Neural cell (in vitro differentiated cells): ENCODE measurements around the gene AMIGO1. TPM values are rescaled to one million over a fixed set of nuclear protein-coding genes. Genes with fewer than 3 reads are reported as not detected.

Experiments
- H2AFZ ChIP-seq: fragments of 200-600, 300-800 bp; sonication (generic), shearing (Covaris generic); 2 replicates; pipeline ENCODE4 v1.6.0; 2014; ENCODE audit warnings: low read depth, mild to moderate bottlenecking, antibody characterized with exemption, low read length, moderate library complexity
- H3F3A ChIP-seq: fragments of 200-600 bp; shearing (Covaris generic); 2 replicates; pipeline ENCODE4 v1.6.1; 2016; ENCODE audit warnings: mild to moderate bottlenecking, moderate library complexity, mixed read lengths, antibody characterized with exemption, low read length; ENCODE audit not compliant: insufficient read depth, poor library complexity, severe bottlenecking
- H3K27ac ChIP-seq: fragments of 200-600, 300-800 bp; sonication (generic), shearing (Covaris generic); 2 replicates; pipeline ENCODE4 v1.5.1; 2014; ENCODE audit warnings: mild to moderate bottlenecking, low read length, moderate library complexity
- H3K27me3 ChIP-seq: fragments of 300-800, 200-600 bp; sonication (generic), shearing (Covaris generic); 2 replicates; pipeline ENCODE4 v1.6.0; 2014; ENCODE audit warnings: mild to moderate bottlenecking, low read depth, low read length, moderate library complexity; ENCODE audit not compliant: insufficient read depth
- H3K36me3 ChIP-seq: fragments of 300-800, 200-600 bp; sonication (generic), shearing (Covaris generic); 2 replicates; pipeline ENCODE4 v1.5.1; 2014; ENCODE audit warnings: mild to moderate bottlenecking, antibody characterized with exemption, low read length, moderate library complexity; ENCODE audit not compliant: insufficient read depth
- H3K4me2 ChIP-seq: fragments of 300-800, 200-600 bp; sonication (generic), shearing (Covaris generic); 2 replicates; pipeline ENCODE4 v1.6.0; 2014; ENCODE audit warnings: mild to moderate bottlenecking, low read length
- H3K4me3 ChIP-seq: fragments of 300-800, 200-600 bp; sonication (generic), shearing (Covaris generic); 2 replicates; pipeline ENCODE4 v1.5.1; 2014; ENCODE audit warnings: mild to moderate bottlenecking, low read length, moderate library complexity
- H3K79me2 ChIP-seq: fragments of 200-600 bp; shearing (Covaris generic); replicated peaks from 2 replicates; pipeline ENCODE4 v1.6.0; 2014; ENCODE audit warnings: mild to moderate bottlenecking, low read length, moderate library complexity; ENCODE audit not compliant: insufficient read depth
- H3K9ac ChIP-seq: fragments of 300-800, 200-600 bp; sonication (generic), shearing (Covaris generic); 2 replicates; pipeline ENCODE4 v1.6.1; 2016; ENCODE audit warnings: mild to moderate bottlenecking, low read length, mixed read lengths
- H3K9me2 ChIP-seq: fragments of 200-600 bp; shearing (Covaris generic); 2 replicates; pipeline ENCODE4 v1.6.1; 2016; ENCODE audit warnings: mild to moderate bottlenecking, low read length, mixed read lengths; ENCODE audit not compliant: insufficient read depth
- H3K9me3 ChIP-seq: fragments of 200-600, 300-800 bp; sonication (generic), shearing (Covaris generic); 2 replicates; pipeline ENCODE4 v1.6.1; 2016; ENCODE audit warnings: mild to moderate bottlenecking, mixed run types, low read length, moderate library complexity, mixed read lengths
- H4K20me1 ChIP-seq: fragments of 200-600 bp; shearing (Covaris generic); 2 replicates; pipeline ENCODE4 v1.6.1; 2016; ENCODE audit warnings: mild to moderate bottlenecking, mixed run types; ENCODE audit not compliant: insufficient read depth
- EP300 ChIP-seq: fragments of 450-650 bp; conservative IDR thresholded peaks from 2 replicates; pipeline ENCODE4 v1.6.1; 2014; ENCODE audit warnings: antibody characterized with exemption, mild to moderate bottlenecking, moderate library complexity; ENCODE audit not compliant: poor library complexity, severe bottlenecking
- EZH2 ChIP-seq: fragments of 200-600, 300-800 bp; shearing (Covaris generic), sonication (generic); IDR thresholded peaks from 2 replicates; pipeline ENCODE4 v1.6.1; 2014; ENCODE audit warnings: antibody characterized with exemption, low read length, borderline replicate concordance, mild to moderate bottlenecking; ENCODE audit not compliant: insufficient read depth, poor library complexity, severe bottlenecking
- MXI1 ChIP-seq: fragments of 450-650 bp; conservative IDR thresholded peaks from 2 replicates; pipeline ENCODE4 v1.6.1; 2014; ENCODE audit warnings: antibody characterized with exemption, mild to moderate bottlenecking; ENCODE audit not compliant: poor library complexity, severe bottlenecking
- POLR2AphosphoS5 ChIP-seq: IDR thresholded peaks from 2 replicates; pipeline ENCODE4 v1.6.1; 2012
- RAD21 ChIP-seq: fragments of 450-650 bp; conservative IDR thresholded peaks from 2 replicates; pipeline ENCODE4 v1.6.1; 2014; ENCODE audit warnings: antibody characterized with exemption, mild to moderate bottlenecking, moderate library complexity
- SMC3 ChIP-seq: fragments of 450-650 bp; conservative IDR thresholded peaks from 2 replicates; pipeline ENCODE4 v1.6.1; 2014; ENCODE audit warnings: antibody characterized with exemption, mild to moderate bottlenecking, moderate library complexity; ENCODE audit not compliant: poor library complexity
- TAF1 ChIP-seq: IDR thresholded peaks from 2 replicates; pipeline ENCODE4 v1.6.1; 2012; ENCODE audit warnings: low read depth
- polyA plus RNA-seq: library from polyadenylated mRNA; depleted of rRNA; stranded (reverse); fragments of >200 nt; gene quantifications from 2 replicates; pipeline ENCODE4 v1.2.3, GENCODE V29; 2014
- TF ChIP-seq, protein P1 (sequence below): fragments of 450-650 bp; IDR thresholded peaks from 2 replicates; pipeline ENCODE4 v1.5.1; 2014; ENCODE audit warnings: antibody characterized with exemption, mild to moderate bottlenecking, moderate library complexity; ENCODE audit not compliant: poor library complexity, severe bottlenecking
- TF ChIP-seq, protein P2 (sequence below): IDR thresholded peaks from 2 replicates; pipeline ENCODE4 v1.6.1; 2012; ENCODE audit warnings: borderline replicate concordance

The AMIGO1 gene
- polyA plus RNA-seq, 1 donor from 2014 or later: 12.6 TPM

DNA sequence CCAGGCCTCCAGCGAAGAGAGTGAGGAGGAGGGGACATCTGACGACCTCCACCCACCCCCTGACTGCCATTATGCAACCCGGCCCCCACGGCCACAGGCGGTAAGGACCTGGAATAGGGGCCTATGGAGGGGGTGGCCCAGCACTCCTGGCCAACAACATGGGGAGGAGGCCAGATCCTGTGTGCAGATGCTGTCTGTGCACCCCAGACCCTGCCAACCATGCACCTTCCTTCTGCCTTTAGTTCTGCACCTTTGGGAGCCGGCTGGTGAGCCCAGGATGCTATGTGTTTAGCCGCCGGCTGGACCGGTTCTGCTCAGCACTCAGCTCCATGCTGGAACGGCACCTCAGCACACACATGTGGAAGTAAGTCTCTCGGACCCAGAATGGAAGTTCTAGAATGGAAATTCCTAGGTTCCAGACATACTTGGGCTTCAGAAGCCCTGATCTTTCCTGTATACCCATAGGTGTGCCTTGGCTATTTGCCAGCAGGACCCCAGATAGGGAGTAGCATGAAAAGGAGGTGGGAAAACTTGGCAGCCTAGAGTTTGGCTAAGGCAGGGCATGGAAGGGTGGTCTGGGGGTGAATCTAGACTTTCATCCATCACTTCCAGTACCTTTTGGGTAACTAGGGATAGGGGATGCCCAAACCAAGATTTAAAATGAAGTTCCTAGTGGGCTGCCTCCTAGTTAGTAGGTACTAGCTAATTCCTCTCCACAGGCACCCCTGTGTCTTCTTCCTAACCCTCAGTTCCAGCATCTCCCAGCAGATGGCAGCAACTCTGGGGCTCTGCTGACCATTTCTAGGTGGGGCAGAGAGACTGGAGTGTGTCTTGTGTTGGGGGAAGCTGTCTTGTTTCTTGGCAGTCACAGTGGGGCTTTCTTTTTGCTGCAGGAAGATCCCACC, 19.2 kb downstream of the AMIGO1 start:
- H3K9me3 ChIP-seq: no peaks in the 10 kb centered on the region
- H2AFZ ChIP-seq: no peak overlapping the region
- H3K4me2 ChIP-seq: no peak overlapping the region
- no peaks in the 10 kb centered on the region for H4K20me1 ChIP-seq
- no peaks in the 10 kb centered on the region for H3K36me3 ChIP-seq
- H3K27me3 ChIP-seq: no peaks in the 10 kb centered on the region
- no peaks in the 10 kb centered on the region for H3F3A ChIP-seq
- no peaks in the 10 kb centered on the region for H3K9me2 ChIP-seq
- TF ChIP-seq SMC3 (peak; percentile 80), RAD21 (peak; percentile 68), EP300 (no peak), POLR2AphosphoS5 (no peak), MXI1 (no peak), EZH2 (no peak), TAF1 (no peak)
- TF ChIP-seq, protein P1, sequence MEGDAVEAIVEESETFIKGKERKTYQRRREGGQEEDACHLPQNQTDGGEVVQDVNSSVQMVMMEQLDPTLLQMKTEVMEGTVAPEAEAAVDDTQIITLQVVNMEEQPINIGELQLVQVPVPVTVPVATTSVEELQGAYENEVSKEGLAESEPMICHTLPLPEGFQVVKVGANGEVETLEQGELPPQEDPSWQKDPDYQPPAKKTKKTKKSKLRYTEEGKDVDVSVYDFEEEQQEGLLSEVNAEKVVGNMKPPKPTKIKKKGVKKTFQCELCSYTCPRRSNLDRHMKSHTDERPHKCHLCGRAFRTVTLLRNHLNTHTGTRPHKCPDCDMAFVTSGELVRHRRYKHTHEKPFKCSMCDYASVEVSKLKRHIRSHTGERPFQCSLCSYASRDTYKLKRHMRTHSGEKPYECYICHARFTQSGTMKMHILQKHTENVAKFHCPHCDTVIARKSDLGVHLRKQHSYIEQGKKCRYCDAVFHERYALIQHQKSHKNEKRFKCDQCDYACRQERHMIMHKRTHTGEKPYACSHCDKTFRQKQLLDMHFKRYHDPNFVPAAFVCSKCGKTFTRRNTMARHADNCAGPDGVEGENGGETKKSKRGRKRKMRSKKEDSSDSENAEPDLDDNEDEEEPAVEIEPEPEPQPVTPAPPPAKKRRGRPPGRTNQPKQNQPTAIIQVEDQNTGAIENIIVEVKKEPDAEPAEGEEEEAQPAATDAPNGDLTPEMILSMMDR: peak; percentile 79
- TF ChIP-seq, protein P2, sequence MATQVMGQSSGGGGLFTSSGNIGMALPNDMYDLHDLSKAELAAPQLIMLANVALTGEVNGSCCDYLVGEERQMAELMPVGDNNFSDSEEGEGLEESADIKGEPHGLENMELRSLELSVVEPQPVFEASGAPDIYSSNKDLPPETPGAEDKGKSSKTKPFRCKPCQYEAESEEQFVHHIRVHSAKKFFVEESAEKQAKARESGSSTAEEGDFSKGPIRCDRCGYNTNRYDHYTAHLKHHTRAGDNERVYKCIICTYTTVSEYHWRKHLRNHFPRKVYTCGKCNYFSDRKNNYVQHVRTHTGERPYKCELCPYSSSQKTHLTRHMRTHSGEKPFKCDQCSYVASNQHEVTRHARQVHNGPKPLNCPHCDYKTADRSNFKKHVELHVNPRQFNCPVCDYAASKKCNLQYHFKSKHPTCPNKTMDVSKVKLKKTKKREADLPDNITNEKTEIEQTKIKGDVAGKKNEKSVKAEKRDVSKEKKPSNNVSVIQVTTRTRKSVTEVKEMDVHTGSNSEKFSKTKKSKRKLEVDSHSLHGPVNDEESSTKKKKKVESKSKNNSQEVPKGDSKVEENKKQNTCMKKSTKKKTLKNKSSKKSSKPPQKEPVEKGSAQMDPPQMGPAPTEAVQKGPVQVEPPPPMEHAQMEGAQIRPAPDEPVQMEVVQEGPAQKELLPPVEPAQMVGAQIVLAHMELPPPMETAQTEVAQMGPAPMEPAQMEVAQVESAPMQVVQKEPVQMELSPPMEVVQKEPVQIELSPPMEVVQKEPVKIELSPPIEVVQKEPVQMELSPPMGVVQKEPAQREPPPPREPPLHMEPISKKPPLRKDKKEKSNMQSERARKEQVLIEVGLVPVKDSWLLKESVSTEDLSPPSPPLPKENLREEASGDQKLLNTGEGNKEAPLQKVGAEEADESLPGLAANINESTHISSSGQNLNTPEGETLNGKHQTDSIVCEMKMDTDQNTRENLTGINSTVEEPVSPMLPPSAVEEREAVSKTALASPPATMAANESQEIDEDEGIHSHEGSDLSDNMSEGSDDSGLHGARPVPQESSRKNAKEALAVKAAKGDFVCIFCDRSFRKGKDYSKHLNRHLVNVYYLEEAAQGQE: no peak
- no peak overlapping the region for H3K9ac ChIP-seq
- H3K4me3 ChIP-seq: no peak overlapping the region
- no peak overlapping the region for H3K27ac ChIP-seq
- no peaks in the 10 kb centered on the region for H3K79me2 ChIP-seq

DNA sequence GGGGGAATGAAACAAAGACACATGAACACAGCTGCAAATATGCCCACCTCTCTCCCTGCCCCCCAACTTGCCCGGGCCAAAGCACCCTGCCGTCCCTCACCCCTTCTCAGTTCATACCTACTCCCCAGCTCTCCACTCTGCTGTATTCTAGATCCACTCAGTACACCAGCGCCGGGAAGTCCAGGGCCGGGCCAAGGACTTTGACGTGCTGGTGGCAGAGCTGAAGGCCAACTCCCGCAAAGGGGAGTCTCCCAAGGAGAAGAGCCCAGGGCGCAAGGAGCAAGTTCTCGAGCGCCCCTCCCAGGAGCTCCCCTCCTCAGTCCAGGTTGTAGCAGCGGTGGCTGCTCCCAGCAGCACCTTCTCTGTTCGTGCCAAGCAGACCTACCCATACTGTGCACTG, 20.8 kb downstream of the AMIGO1 start:
- no peaks in the 10 kb centered on the region for H3F3A ChIP-seq
- no peaks in the 10 kb centered on the region for H3K9me2 ChIP-seq
- TF ChIP-seq EZH2: no peak
- TF ChIP-seq EP300: no peak
- TF ChIP-seq, protein P1: no peak
- TF ChIP-seq, protein P2: no peak
- no peak for TF ChIP-seq RAD21
- TF ChIP-seq POLR2AphosphoS5: no peak
- TF ChIP-seq MXI1: no peak
- TF ChIP-seq TAF1: no peak
- TF ChIP-seq SMC3: no peak
- no peaks in the 10 kb centered on the region for H3K36me3 ChIP-seq
- peaks cover 8% of the 10 kb centered on the region for H3K79me2 ChIP-seq
- H3K27me3 ChIP-seq: no peaks in the 10 kb centered on the region
- no peak overlapping the region for H2AFZ ChIP-seq
- H3K27ac ChIP-seq: no peak overlapping the region
- no peak overlapping the region for H3K9ac ChIP-seq
- H3K4me2 ChIP-seq: no peak overlapping the region
- H3K4me3 ChIP-seq: no peak overlapping the region
- no peaks in the 10 kb centered on the region for H3K9me3 ChIP-seq
- no peaks in the 10 kb centered on the region for H4K20me1 ChIP-seq
